Putamen (tissue), 1 donor: ENCODE results near the gene ZNF516.

Source experiments
- DNase-seq: peaks from one replicate; pipeline ENCODE4 v3.0.0-alpha.2; 2016; ENCODE audit warnings: low spot score

Gene ZNF516

DNA sequence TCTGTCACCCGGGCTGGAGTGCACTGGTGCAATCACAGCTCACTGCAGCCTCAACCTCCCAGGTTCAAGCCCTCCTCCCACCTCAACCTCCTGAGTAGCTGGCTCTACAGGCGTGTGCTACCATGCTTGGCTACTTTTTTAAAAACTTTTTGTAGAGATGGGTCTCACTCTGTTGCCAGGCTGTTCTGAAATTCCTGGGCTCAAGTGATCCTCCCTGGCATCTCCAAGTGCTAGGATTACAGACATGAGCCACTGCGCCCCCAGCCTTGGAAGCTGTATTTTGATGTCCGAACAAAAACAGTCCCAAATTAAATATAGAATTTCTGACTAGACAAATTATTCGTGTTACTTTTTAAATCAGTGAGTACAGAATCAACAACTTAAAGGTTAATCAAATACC is 97.4 kb downstream of the ZNF516 start:
- no peak for DNase-seq

DNA sequence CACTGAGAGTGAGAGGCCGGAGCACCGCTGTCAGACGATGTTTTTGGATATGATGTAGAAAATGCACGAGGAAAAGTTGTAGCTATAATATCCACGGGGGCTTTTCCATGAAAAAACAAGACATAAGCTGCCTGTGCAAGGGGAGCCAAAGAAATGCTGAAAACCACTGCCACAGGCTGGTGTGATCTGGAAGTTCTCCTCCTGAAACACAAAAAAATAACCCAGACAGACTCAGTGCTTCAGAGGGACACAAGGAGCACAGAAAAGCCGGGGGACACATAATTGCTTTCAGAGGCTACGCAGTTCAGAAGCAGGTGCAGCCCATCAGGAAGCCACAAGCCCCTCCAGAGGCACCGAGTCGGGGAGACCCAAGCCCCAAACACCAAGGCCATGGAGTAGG is 98.2 kb downstream of the ZNF516 start:
- DNase-seq: no peak

DNA sequence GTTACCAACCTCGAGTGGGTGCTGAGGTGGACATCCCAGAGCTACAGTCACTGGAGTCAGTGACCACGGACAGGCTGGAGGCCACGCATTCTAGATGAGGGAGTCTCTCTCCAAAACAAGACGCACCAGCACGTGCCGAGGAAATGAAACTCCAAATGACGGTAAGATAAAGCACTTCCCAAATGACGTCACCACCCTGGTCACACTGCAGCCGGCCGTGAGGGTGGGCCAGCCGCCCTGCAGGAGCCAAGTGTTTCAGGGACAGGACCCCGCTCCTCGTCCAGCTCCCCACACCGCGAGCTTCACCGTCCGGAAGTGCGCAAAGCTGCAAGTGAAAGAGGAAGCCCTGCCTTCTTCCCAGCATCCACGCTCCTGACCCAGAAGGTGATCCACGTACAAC is 99.4 kb downstream of the ZNF516 start:
- no peak for DNase-seq

DNA sequence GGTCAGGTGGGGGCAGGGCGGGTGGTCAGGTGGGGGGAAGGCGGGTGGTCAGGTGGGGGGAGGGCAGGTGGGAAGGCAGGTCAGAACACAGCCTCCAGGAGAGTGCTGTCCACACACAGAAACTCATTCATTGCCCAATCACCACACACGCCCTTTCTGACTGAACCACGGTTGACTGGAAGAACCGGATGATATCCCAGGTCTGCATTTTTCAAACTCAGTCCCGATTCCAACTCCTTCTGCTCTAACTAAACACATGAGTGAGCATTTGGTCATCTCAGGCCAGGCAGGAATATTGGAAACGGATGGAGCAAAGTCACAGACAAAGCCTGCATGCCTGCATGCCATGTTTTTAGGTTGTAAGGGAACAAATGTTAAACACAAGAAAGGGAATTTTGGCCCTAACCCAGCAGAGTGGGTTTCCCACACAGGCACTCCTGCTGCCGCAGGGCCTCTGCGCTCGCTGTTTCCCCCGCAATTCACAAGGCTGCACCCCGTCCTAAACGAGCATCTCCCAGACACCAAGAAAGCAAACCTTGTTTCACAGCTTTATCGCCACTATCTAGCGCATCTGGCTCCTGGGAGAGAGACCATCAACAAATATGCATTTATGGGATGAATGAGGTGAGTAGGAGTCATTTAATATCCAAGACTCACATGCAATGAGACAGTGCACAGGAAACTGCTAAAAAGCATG is 100.1 kb downstream of the ZNF516 start:
- no peak for DNase-seq

DNA sequence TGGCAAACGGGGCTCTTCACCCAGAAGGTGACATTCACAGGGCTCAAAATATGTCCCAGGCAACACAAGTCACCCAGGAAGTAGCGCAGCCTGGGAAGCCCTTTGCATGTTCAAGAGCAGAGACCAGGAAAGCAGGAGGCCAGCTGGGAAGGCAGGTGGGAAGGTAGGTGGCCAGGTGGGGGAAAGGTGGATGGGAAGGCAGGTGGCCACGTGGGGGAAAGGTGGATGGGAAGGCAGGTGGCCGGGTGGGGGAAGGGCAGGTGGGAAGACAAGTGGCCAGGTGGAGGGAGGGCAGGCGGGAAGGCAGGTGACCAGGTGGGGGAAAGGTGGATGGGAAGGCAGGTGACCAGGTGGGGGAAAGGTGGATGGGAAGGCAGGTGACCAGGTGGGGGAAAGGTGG is 102.7 kb downstream of the ZNF516 start:
- DNase-seq: no peak

DNA sequence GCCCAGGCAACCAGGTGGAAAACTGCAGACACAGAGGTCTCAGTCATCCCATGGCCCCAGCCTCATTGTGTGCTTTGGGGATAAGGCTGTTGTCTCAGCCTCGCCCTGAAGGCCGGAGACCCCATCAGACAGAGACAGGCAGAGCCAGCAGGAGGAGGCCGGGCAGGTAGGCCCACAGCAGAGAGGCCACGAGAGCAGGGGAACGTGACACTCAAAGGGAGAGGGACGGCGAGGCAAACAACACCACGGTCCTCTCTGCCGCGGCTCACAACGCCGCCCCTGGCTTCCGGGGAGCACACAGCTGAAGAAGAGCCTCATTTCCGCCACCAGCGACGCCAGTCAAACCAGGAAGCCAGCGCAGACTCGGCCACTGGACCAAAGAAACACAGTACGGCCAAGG is 103.3 kb downstream of the ZNF516 start:
- no peak for DNase-seq

DNA sequence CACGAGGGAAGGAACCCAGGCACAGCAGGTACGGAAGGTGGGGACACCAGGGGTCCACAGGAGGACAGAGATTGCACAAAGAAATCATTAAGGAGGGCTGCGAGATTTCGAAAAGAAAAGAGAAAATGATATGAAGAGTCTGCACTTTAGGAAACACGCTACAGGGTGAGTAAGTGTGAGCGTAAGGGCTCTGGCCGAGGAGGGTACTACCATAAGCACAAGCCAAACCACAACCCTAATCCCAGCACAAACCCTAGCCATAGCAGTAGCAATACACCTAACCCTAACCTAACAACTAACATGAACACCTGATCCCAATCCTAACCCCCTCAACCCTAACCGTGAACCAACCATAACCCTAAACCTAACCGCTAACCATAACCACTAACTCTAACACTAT is 104.0 kb downstream of the ZNF516 start:
- no peak for DNase-seq

DNA sequence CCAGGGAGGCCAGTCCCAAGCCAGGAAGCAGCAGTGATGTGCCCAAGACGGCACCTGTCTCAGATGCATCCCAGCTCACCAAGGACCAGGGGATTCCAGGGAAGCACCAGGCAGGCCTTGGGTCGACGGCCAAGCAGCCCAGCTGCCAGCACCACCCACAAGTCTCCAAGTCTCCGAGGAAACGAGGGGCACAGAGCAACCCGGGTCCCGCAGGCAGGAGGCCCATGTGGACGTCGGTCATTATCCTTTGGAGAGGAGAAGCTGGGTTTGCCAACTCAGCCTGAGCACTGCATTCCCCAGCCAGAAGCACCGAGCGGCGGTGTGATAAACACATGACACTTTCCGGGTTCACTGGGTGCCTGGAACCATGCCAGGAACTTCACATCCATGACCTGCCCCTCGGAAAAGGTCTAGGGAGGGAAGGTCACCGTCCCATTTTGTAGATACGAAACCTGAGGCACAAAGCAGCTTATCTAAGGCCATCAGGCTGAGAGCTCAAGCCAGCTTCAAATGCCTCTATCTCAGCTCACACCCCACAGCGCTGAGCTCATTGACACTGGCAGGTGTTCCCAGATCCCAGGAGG is 104.5 kb downstream of the ZNF516 start:
- no peak for DNase-seq

DNA sequence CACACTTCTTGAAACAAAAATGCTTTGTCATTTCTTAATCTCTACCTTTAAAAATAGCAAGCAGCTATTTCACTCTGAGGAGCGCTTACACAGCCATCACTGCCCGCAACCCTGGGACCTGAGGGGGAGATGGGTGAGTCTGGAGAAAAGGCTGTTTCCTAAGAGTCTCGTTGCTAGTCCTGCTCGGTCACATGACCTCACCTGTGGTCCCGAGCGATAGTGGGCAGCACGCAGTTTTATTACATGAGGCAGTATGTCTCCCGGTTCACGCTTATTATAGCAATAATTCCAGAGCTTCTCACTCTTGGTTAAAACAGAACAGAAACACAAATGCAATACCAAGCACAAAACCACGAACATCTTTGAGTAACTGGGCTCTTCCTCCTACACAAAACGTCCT is 105.3 kb downstream of the ZNF516 start:
- no peak for DNase-seq

DNA sequence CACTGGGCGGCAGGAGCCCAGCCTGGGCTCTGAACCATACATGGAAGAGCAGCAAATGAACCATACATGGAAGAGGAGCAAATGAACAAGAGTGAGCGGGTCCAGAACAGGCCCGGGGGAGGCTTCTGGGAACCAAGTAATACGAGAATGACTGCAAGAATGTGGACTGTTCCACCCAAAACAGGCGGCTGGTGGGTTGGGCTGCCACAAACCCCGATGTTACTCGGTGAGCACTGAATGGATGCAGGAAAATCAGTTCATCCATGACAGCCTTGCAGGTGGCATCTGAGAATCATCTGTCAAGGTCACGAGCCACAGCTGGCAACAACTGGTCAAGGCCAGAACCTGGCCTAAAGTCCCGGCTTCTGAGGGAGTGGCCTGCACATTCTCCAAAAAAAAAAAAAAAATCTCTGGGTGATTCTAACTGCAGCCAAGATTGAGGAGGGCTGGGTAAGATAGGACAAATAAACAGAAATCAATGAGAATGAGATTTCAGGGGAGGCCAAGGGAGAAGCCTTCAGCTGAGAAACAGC is 106.1 kb downstream of the ZNF516 start:
- no peak for DNase-seq

DNA sequence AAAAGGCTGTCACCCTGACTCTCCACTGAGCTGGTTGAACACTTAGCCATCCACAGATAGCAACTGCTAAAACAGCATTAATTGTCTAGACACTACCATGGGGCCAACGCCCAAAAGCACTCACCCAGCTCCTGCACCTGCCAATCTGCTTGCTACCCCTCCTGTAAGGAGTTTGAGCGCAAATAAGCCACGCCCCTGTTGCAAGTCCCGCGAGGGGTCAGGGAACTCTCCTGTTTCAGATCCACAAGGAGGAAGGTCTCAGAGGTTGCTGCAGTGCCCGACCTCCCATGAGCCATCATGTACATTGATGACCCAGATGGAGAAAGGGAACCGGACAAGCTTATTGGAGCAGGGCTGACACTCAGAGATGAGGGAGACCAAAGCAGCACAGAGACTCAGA is 106.8 kb downstream of the ZNF516 start:
- DNase-seq: no peak

DNA sequence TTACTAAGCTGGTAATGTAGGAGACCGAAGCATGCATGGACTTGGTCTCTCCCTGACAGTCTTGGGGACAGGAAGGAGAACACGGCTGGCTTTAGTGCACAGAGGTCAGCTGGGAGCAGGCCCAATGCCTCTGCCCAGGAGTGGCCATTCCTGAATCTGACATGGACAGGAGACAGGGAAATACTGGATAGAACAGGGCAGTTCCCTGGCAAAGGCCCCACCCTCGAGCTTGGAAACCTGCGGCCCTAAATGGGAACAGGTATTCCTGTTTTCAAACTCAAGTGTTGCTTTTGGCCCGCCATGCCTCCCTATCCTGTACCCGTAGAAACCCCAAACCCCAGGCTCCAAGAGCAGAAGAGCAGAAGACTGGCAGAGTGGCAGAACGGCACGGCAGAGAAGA is 107.4 kb downstream of the ZNF516 start:
- no peak for DNase-seq

DNA sequence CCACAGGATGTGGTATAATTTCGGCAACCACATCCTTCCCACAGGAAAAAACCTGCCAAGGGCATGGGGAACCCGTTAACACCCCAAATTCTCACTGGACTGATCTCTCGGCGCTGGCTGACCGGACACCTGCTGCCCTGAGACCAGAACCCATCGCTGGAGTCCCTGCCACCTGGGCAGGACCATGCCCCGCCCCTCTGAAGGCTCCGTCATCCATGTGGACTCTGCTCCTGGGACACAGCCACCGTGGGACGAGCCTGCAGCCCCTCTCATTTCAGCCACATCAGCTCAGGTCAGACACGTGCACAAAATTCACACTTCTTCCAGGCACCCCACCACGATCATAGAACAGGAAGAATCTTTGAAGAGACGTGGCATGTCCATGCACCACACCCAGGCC is 108.2 kb downstream of the ZNF516 start:
- DNase-seq: no peak

DNA sequence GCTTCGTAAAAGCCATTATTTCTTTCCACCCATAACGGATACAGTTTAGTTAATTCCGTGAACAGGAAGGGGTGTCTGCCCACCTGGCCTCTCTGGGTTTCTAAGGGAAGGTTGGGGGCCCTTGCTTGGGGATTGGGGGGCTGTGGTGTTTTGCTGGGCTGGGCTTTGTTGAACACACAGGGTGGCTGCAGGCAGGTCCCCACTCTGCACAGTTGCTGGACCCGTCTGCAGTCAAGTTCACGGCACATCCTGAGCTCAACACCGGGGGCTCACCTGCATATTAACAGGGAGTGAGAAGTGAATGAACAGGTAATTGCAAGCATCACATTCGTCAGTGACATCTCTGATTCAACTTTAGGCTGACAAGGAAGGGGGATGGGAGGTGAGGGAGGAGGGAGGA is 109.0 kb downstream of the ZNF516 start:
- DNase-seq: no peak

DNA sequence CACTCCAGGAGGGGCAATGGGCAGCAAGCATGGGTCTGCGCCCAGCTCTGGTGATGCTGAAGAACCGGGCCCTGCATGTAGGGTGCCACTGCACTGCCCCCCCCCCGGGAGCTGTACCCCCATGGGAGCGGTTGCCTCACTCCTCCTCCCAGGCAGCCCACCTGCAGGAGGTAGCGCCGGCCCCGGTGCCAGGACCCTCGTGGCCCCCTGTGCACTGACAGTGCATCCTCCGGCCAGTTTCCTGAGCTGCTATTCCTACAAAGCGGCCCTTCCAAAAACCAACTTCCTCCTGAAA is 109.4 kb downstream of the ZNF516 start:
- DNase-seq: no peak

DNA sequence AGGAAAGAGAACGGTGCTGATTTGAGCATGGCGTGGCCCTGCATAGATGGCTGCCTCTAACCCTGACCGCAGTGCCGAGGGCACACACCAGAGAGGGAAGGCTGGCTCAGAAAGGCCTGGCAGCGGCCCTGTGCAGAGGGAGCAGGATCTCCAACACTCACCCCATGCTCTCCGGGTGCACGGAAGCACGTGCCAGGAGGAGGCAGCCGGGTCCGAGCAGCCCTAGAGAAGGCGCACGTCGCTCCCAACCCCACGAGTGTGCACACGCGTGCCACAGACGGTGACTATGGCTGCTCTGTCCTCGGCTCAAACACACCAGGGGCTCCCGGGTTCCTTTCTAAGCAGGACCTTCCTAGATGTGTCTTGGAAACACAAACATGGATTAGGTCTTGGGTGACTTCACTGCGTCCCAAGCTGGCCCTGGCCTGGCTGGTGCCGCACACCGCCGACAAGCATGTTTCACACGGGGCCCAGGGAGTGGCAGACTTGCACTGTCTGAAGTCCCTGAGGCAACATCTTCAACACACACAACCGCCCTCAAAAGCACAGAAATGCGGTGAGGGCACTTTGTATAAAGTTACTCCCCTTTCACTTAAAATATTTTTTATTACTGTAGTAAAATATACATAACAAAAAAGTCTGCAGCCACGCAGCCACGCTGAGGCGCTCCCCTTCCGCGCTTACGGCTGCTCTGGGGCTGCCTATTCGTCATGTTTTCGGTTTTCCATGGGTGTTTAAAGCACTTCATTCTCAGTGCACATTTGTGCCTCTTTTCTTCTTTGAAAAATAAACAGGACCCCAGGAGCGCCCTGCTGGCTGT is 110.0 kb downstream of the ZNF516 start:
- no peak for DNase-seq

DNA sequence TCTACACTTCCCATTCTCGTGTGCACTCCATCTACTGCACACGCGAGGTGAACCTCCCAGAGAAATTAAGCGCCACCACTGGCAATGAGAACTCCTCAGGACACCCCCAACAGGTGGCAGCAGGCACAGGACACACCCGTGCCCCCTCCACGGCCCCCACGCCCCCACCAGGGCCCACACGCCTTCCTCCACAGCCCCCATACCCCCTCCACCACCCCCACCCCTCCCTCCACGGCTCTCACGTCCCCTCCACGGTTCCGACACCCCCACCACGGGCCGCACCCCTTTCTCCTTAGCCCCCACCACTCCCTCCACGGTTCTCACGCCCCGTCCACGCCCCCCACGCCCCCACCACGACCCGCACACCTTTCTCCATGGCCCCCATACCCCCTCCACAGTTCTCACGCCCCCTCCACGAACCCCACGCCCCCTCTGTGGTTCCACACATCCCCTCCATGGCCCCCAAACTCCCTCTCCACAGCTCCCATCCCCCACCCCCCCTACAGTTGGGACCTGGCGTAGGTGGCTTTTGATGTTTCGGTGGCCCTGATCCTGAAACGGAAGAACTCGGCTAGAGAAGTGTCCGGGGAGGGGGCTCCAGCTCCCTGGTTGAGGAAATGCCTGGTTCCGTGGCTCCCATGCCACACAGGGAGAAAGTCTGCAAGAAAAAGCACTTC is 110.8 kb downstream of the ZNF516 start:
- DNase-seq: no peak

DNA sequence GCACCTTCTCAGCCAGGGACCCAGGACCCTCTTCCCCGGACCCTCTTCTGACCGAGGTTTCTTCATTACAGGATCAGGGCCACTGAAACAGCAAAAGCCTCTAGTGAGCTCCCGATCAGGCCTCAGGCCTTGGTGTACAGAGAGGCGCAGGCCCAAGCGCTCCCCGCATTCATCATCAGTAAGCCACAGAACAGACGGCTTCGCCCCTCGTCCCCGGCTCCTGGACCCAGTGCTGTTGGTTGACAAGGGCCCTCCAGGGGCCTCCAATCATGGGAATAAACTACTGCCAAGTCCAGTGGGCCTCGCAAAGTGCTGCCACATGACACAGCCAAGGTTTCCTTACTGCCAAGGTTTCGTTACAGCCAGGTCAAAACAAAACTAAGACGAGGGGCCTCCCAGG is 111.4 kb downstream of the ZNF516 start:
- DNase-seq: no peak

DNA sequence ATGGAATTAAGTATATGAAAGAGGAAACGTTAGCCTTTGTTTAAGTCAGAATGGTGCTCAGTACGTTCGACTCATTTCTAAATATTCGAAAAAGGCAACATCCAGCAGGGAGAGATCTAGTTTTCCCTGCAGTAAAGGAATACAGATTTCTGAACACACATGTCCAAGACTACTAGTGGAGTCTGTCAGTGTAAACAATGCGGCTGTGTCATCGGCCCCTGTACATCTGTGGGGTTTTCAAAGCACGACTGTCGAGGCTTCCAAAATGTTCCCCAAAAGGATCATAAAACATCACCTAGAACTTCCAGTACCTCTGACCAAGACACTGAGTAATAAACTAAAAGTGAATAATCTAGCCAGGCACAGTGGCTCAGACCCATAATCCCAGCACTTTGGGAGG is 112.8 kb downstream of the ZNF516 start:
- DNase-seq: no peak

DNA sequence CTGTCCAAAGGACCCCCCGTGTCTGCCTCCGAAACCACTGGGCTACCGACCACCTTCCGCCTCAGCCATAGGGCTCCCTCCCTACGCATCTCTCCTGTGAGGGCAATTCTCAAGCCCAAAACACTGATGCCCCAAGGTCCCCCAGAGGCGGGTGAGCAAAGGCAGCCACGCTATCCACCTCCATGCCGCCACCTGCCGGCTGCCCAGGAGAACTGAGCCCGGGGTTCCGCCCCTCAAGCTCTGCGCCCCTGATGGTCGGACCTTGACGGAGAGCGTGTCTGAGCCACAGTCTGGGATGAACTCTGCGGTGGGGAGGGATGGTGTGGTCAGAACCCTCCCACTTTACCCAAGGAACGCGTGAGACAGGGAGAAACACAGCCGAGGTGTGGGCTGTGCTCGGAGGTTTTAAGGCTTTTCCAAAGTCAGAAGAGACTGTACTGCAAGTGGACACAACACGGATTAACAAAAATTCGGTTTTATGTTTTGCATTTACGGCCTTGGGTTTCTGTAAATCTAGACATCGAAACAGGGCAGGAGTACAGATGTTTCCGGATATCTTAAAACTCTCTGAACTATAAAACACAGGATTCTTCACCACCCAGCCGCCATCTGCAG is 114.1 kb downstream of the ZNF516 start:
- no peak for DNase-seq

DNA sequence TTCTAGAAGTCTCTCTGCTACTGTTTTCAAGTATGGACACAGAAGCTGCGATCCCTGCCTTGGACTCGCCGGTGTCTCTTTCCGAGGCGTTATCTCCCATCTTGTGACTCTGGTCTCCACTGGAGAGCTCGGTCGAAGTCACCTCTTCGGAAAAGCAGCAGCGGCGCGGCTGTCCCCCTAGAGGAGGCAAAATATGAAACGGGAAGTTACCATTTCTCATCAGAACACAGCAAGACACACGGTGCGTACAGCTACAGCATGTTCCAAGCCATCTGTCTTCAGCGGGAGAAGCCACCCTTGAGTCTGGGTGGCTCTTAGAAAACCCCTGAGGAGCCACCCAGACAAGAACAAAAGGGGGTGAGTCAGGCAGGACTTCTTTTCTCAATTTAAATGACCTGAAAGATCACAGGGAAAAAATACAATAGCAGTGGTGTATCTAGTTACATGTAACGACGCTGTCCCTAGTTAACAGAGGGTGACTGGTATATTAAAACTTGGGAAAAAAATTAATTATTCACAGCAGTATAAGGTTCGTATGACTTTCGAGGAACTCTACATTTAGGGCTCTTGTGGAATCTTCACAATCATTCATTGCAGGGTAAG is 114.8 kb downstream of the ZNF516 start:
- DNase-seq: no peak
